ENCODE measurements around the gene RARRES1. TPM values are rescaled to one million over a fixed set of nuclear protein-coding genes. Genes with fewer than 3 reads are reported as not detected.

The RARRES1 gene
- total and polyA plus RNA-seq, 5 donors from 2014 or later = not detected

- no peak overlapping the region for H3K4me3 ChIP-seq (ENCODE audit: low read depth, low read length)
- H3K36me3 Mint-ChIP-seq = peaks cover 9% of the 10 kb centered on the region
- no peak overlapping the region for H3K27ac Mint-ChIP-seq
- no peaks in the 10 kb centered on the region for H3K36me3 ChIP-seq (ENCODE audit: control insufficient read depth, insufficient read depth, low read length)
- no peaks in the 10 kb centered on the region for H3K27me3 ChIP-seq (ENCODE audit: control insufficient read depth, insufficient read depth, low read length)
- H3K27me3 Mint-ChIP-seq = peaks cover 6% of the 10 kb centered on the region
- peaks cover 0 to 15% (median 14%) of the 10 kb centered on the region in 4 donors for H3K4me1 Mint-ChIP-seq
- H3K4me1 ChIP-seq (ENCODE audit: control insufficient read depth, insufficient read depth, low read length, poor library complexity, severe bottlenecking) = peaks cover 3% of the 10 kb centered on the region
- ATAC-seq (ENCODE audit: low read depth in 2 of 2) (no peak), DNase-seq (no peak)
- H3K27ac ChIP-seq (ENCODE audit: insufficient read depth, low read length, poor library complexity, severe bottlenecking) = no peak overlapping the region
- H3K9me3 Mint-ChIP-seq = peaks cover 0 to 6% (median 0%) of the 10 kb centered on the region in 7 donors
- H3K4me3 Mint-ChIP-seq = no peak overlapping the region
- peaks cover 4 to 7% of the 10 kb centered on the region in 2 experiments for H3K9me3 ChIP-seq (ENCODE audit: control insufficient read depth in 2 of 2, low read length in 2 of 2)
Measured at GRCh38 chr3:158738653-158739052, 6.4 kb upstream of the RARRES1 start.

GRCh38 chr3:158737976-158738615 lies 5.8 kb upstream of the RARRES1 start:
- H3K4me1 ChIP-seq (ENCODE audit: control insufficient read depth, insufficient read depth, low read length, poor library complexity, severe bottlenecking) = peaks cover 3% of the 10 kb centered on the region
- H3K4me3 Mint-ChIP-seq = no peak overlapping the region
- peaks cover 7% of the 10 kb centered on the region for H3K36me3 Mint-ChIP-seq
- no peak overlapping the region for H3K27ac Mint-ChIP-seq
- H3K4me1 Mint-ChIP-seq = peaks cover 0 to 15% (median 12%) of the 10 kb centered on the region in 4 donors
- no peaks in the 10 kb centered on the region for H3K27me3 ChIP-seq (ENCODE audit: control insufficient read depth, insufficient read depth, low read length)
- H3K9me3 ChIP-seq (ENCODE audit: control insufficient read depth in 2 of 2, low read length in 2 of 2) = peaks cover 4 to 7% of the 10 kb centered on the region in 2 experiments
- H3K36me3 ChIP-seq (ENCODE audit: control insufficient read depth, insufficient read depth, low read length) = no peaks in the 10 kb centered on the region
- ATAC-seq (ENCODE audit: low read depth in 2 of 2) (no peak), DNase-seq (no peak)
- peaks cover 6% of the 10 kb centered on the region for H3K27me3 Mint-ChIP-seq
- H3K4me3 ChIP-seq (ENCODE audit: low read depth, low read length) = no peak overlapping the region
- H3K9me3 Mint-ChIP-seq = peaks cover 0 to 6% (median 0%) of the 10 kb centered on the region in 7 donors
- no peak overlapping the region for H3K27ac ChIP-seq (ENCODE audit: insufficient read depth, low read length, poor library complexity, severe bottlenecking)

- H3K9me3 ChIP-seq (ENCODE audit: control insufficient read depth in 2 of 2, low read length in 2 of 2) = peaks cover 4 to 7% of the 10 kb centered on the region in 2 experiments
- H3K4me3 ChIP-seq (ENCODE audit: low read depth, low read length) = no peak overlapping the region
- no peaks in the 10 kb centered on the region for H3K36me3 ChIP-seq (ENCODE audit: control insufficient read depth, insufficient read depth, low read length)
- no peaks in the 10 kb centered on the region for H3K27me3 ChIP-seq (ENCODE audit: control insufficient read depth, insufficient read depth, low read length)
- Mint-ChIP-seq H3K4me1 (peaks cover 0 to 12% (median 10%) of the 10 kb centered on the region in 4 donors), H3K27me3 (peaks cover 6% of the 10 kb centered on the region), H3K9me3 (peaks cover 0 to 6% (median 0%) of the 10 kb centered on the region in 7 donors), H3K4me3 (no peak overlapping the region), H3K36me3 (peaks cover 7% of the 10 kb centered on the region), H3K27ac (no peak overlapping the region)
- no peak overlapping the region for H3K27ac ChIP-seq (ENCODE audit: insufficient read depth, low read length, poor library complexity, severe bottlenecking)
- peaks cover 3% of the 10 kb centered on the region for H3K4me1 ChIP-seq (ENCODE audit: control insufficient read depth, insufficient read depth, low read length, poor library complexity, severe bottlenecking)
- no peak for DNase-seq
- no peak for ATAC-seq (ENCODE audit: low read depth in 2 of 2)
Measured at GRCh38 chr3:158737410-158737809, 5.2 kb upstream of the RARRES1 start.

- Histone ChIP-seq H3K9me3 (ENCODE audit: control insufficient read depth in 2 of 2, low read length in 2 of 2) (peaks cover 4 to 7% of the 10 kb centered on the region in 2 experiments), H3K27ac (ENCODE audit: insufficient read depth, low read length, poor library complexity, severe bottlenecking) (no peak overlapping the region)
- peaks cover 6% of the 10 kb centered on the region for H3K27me3 Mint-ChIP-seq
Measured at GRCh38 chr3:158735296-158736033, 3.2 kb upstream of the RARRES1 start.

GRCh38 chr3:158733656-158734055 lies 1.4 kb upstream of the RARRES1 start:
- H3K27me3 Mint-ChIP-seq = peaks cover 6% of the 10 kb centered on the region
- no peak overlapping the region for H3K4me3 ChIP-seq (ENCODE audit: low read depth, low read length)
- H3K4me1 Mint-ChIP-seq = peaks cover 0 to 12% (median 7%) of the 10 kb centered on the region in 4 donors
- no peak overlapping the region for H3K27ac ChIP-seq (ENCODE audit: insufficient read depth, low read length, poor library complexity, severe bottlenecking)
- peaks cover 0 to 6% (median 0%) of the 10 kb centered on the region in 7 donors for H3K9me3 Mint-ChIP-seq
- H3K4me3 Mint-ChIP-seq = peak overlapping the region in 2 of 4 donors; percentile 50 to 79
- peaks cover 7% of the 10 kb centered on the region for H3K36me3 Mint-ChIP-seq
- H3K36me3 ChIP-seq (ENCODE audit: control insufficient read depth, insufficient read depth, low read length) = no peaks in the 10 kb centered on the region
- H3K4me1 ChIP-seq (ENCODE audit: control insufficient read depth, insufficient read depth, low read length, poor library complexity, severe bottlenecking) = peaks cover 6% of the 10 kb centered on the region
- DNase-seq = no peak
- ATAC-seq (ENCODE audit: low read depth in 2 of 2) = no peak
- no peaks in the 10 kb centered on the region for H3K27me3 ChIP-seq (ENCODE audit: control insufficient read depth, insufficient read depth, low read length)
- peaks cover 4 to 7% of the 10 kb centered on the region in 2 experiments for H3K9me3 ChIP-seq (ENCODE audit: control insufficient read depth in 2 of 2, low read length in 2 of 2)
- no peak overlapping the region for H3K27ac Mint-ChIP-seq

More at GRCh38 chr3:158735296-158736033, 3.2 kb upstream of the RARRES1 start:
- Histone ChIP-seq H3K27me3 (ENCODE audit: control insufficient read depth, insufficient read depth, low read length) (no peaks in the 10 kb centered on the region), H3K4me1 (ENCODE audit: control insufficient read depth, insufficient read depth, low read length, poor library complexity, severe bottlenecking) (peaks cover 6% of the 10 kb centered on the region), H3K36me3 (ENCODE audit: control insufficient read depth, insufficient read depth, low read length) (no peaks in the 10 kb centered on the region), H3K4me3 (ENCODE audit: low read depth, low read length) (no peak overlapping the region)
- H3K27ac Mint-ChIP-seq = no peak overlapping the region
- peaks cover 0 to 6% (median 0%) of the 10 kb centered on the region in 7 donors for H3K9me3 Mint-ChIP-seq
- H3K36me3 Mint-ChIP-seq = peaks cover 7% of the 10 kb centered on the region
- peaks cover 0 to 8% (median 2%) of the 10 kb centered on the region in 4 donors for H3K4me1 Mint-ChIP-seq
- ATAC-seq (ENCODE audit: low read depth in 2 of 2) (no peak), DNase-seq (no peak)
- no peak overlapping the region for H3K4me3 Mint-ChIP-seq

GRCh38 chr3:158732856-158733200 lies 571 bp upstream of the RARRES1 start:
- no peak overlapping the region for H3K27ac ChIP-seq (ENCODE audit: insufficient read depth, low read length, poor library complexity, severe bottlenecking)
- H3K36me3 ChIP-seq (ENCODE audit: control insufficient read depth, insufficient read depth, low read length) = no peaks in the 10 kb centered on the region
- H3K9me3 ChIP-seq (ENCODE audit: control insufficient read depth in 2 of 2, low read length in 2 of 2) = peaks cover 4 to 7% of the 10 kb centered on the region in 2 experiments
- Mint-ChIP-seq H3K27ac (no peak overlapping the region), H3K9me3 (peaks cover 0 to 6% (median 0%) of the 10 kb centered on the region in 7 donors), H3K36me3 (peaks cover 5% of the 10 kb centered on the region), H3K4me3 (peak overlapping the region in 2 of 4 donors; percentile 15 to 56), H3K4me1 (peaks cover 3 to 18% (median 9%) of the 10 kb centered on the region in 4 donors), H3K27me3 (peaks cover 9% of the 10 kb centered on the region)
- no peak overlapping the region for H3K4me3 ChIP-seq (ENCODE audit: low read depth, low read length)
- no peaks in the 10 kb centered on the region for H3K27me3 ChIP-seq (ENCODE audit: control insufficient read depth, insufficient read depth, low read length)
- ATAC-seq (ENCODE audit: low read depth in 2 of 2) (no peak), DNase-seq (no peak)
- H3K4me1 ChIP-seq (ENCODE audit: control insufficient read depth, insufficient read depth, low read length, poor library complexity, severe bottlenecking) = peaks cover 10% of the 10 kb centered on the region

GRCh38 chr3:158731486-158731885 lies 771 bp downstream of the RARRES1 start:
- DNase-seq = no peak
- ATAC-seq (ENCODE audit: low read depth in 2 of 2) = no peak
- H3K27me3 ChIP-seq (ENCODE audit: control insufficient read depth, insufficient read depth, low read length) = no peaks in the 10 kb centered on the region
- H3K36me3 Mint-ChIP-seq = peaks cover 4% of the 10 kb centered on the region
- no peak overlapping the region for H3K27ac Mint-ChIP-seq
- H3K27ac ChIP-seq (ENCODE audit: insufficient read depth, low read length, poor library complexity, severe bottlenecking) = no peak overlapping the region
- peak overlapping the region; percentile 8 to 93 (median 70) for H3K4me3 Mint-ChIP-seq
- no peak overlapping the region for H3K4me3 ChIP-seq (ENCODE audit: low read depth, low read length)
- H3K9me3 ChIP-seq (ENCODE audit: control insufficient read depth in 2 of 2, low read length in 2 of 2) = peaks cover 4 to 7% of the 10 kb centered on the region in 2 experiments
- peaks cover 14% of the 10 kb centered on the region for H3K4me1 ChIP-seq (ENCODE audit: control insufficient read depth, insufficient read depth, low read length, poor library complexity, severe bottlenecking)
- H3K9me3 Mint-ChIP-seq = peaks cover 0 to 6% (median 0%) of the 10 kb centered on the region in 7 donors
- H3K36me3 ChIP-seq (ENCODE audit: control insufficient read depth, insufficient read depth, low read length) = no peaks in the 10 kb centered on the region
- H3K4me1 Mint-ChIP-seq = peaks cover 6 to 25% (median 14%) of the 10 kb centered on the region in 4 donors
- peaks cover 10% of the 10 kb centered on the region for H3K27me3 Mint-ChIP-seq

Measured in CD4-positive, CD25-positive, alpha-beta regulatory T cell (primary cell).